SW480 (cell line): ENCODE data around the gene MUC6.

Source experiments
- DNase-seq: peaks from one replicate; pipeline ENCODE4 v3.0.0-alpha.2; 2016; ENCODE audit warnings: low spot score

Gene MUC6

GRCh38 chr11:1036303-1036923, at the start of gene MUC6:
TSS of gene MUC6 (minus strand) at chr11:1036718. CDS start at chr11:1036655, 63 bp downstream.
- no peak for DNase-seq

- DNase-seq: no peak
Measured at GRCh38 chr11:1085440-1086170, 49.1 kb upstream of the MUC6 start.

- DNase-seq: no peak
Measured at GRCh38 chr11:1084561-1085439, 48.3 kb upstream of the MUC6 start.

GRCh38 chr11:1083621-1084551, 47.4 kb upstream of the MUC6 start:
- no peak for DNase-seq

GRCh38 chr11:1082728-1083620, 46.5 kb upstream of the MUC6 start:
- DNase-seq: no peak

- no peak for DNase-seq
Measured at GRCh38 chr11:1082346-1082727, 45.8 kb upstream of the MUC6 start.

- DNase-seq: no peak
Measured at GRCh38 chr11:1081601-1082311, 45.2 kb upstream of the MUC6 start.

- no peak for DNase-seq
Measured at GRCh38 chr11:1078191-1078601, 41.7 kb upstream of the MUC6 start.

GRCh38 chr11:1077417-1078119, 41.0 kb upstream of the MUC6 start:
- no peak for DNase-seq

GRCh38 chr11:1077033-1077416, 40.5 kb upstream of the MUC6 start:
- DNase-seq: no peak

GRCh38 chr11:1076061-1076665, 39.6 kb upstream of the MUC6 start:
- no peak for DNase-seq

- no peak for DNase-seq
Measured at GRCh38 chr11:1075341-1075911, 38.9 kb upstream of the MUC6 start.

GRCh38 chr11:1074244-1075221, 38.0 kb upstream of the MUC6 start, which contains the start of gene MUC2:
TSS of gene MUC2 (plus strand) at chr11:1074874.
- DNase-seq: no peak

- DNase-seq: no peak
Measured at GRCh38 chr11:1073851-1074243, 37.3 kb upstream of the MUC6 start.

- DNase-seq: peak; percentile 53
Measured at GRCh38 chr11:1073261-1073724, 36.8 kb upstream of the MUC6 start.

GRCh38 chr11:1072821-1073231, 36.3 kb upstream of the MUC6 start:
- no peak for DNase-seq
